ENCODE data around the gene CORO2B.

- TF ChIP-seq, protein P1, sequence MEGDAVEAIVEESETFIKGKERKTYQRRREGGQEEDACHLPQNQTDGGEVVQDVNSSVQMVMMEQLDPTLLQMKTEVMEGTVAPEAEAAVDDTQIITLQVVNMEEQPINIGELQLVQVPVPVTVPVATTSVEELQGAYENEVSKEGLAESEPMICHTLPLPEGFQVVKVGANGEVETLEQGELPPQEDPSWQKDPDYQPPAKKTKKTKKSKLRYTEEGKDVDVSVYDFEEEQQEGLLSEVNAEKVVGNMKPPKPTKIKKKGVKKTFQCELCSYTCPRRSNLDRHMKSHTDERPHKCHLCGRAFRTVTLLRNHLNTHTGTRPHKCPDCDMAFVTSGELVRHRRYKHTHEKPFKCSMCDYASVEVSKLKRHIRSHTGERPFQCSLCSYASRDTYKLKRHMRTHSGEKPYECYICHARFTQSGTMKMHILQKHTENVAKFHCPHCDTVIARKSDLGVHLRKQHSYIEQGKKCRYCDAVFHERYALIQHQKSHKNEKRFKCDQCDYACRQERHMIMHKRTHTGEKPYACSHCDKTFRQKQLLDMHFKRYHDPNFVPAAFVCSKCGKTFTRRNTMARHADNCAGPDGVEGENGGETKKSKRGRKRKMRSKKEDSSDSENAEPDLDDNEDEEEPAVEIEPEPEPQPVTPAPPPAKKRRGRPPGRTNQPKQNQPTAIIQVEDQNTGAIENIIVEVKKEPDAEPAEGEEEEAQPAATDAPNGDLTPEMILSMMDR (IDR thresholded peaks at IDR 0.05), result no peak
- TF ChIP-seq POLR2A (IDR thresholded peaks at IDR 0.05), result no peak
Observed at GRCh38 chr15:68603951-68604350, 25.2 kb downstream of the CORO2B start.
